ENCODE results near the gene CFAP251.

DNA sequence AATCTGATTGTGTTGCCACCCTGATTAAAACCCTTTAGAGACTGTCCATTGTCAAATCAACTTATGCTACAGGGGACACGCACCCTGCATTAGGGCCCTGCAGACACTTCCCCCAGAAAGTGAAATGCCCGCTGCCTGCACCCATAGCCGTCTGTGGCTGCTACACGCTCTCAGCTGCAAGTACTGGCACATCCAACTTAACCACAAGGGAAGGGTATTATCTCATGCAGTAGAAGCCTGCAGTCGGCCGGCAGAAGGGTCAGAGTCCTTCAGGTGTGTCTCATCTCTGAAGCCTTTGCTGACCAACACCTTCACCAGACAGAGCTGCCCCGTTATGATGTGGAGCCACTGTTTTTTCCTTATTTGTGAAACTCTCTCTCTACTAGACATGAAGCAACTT, 20.8 kb downstream of the CFAP251 start:
- TF ChIP-seq EGR1 (IDR thresholded peaks at IDR 0.05; ENCODE audit: borderline replicate concordance, low read depth, low read length) (no peak), POLR2A (IDR thresholded peaks at IDR 0.05; ENCODE audit: control extremely low read depth in 1 of 2, low read depth in 2 of 2, low read length in 2 of 2) (no peak), NRF1 (IDR thresholded peaks at IDR 0.05; ENCODE audit: low read depth, low read length) (no peak), CHD1 (IDR thresholded peaks at IDR 0.05; ENCODE audit: low read depth, low read length) (no peak), YY1 (IDR thresholded peaks at IDR 0.05; ENCODE audit: low read depth, low read length) (no peak), EZH2 (IDR thresholded peaks at IDR 0.05; ENCODE audit: low read depth, low read length, severe bottlenecking) (no peak), HDAC2 (IDR thresholded peaks at IDR 0.05; ENCODE audit: borderline replicate concordance in 1 of 2, low read depth in 2 of 2, low read length in 2 of 2) (no peak), RAD21 (IDR thresholded peaks at IDR 0.05 in 1 of 2, conservative IDR thresholded peaks at IDR 0.05 in 1 of 2; ENCODE audit: low read depth in 2 of 2, low read length in 2 of 2) (no peak), PHF8 (conservative IDR thresholded peaks at IDR 0.05; ENCODE audit: low read depth, low read length) (no peak), SP4 (IDR thresholded peaks at IDR 0.05; ENCODE audit: low read length) (no peak), TAF1 (IDR thresholded peaks at IDR 0.05; ENCODE audit: low read depth, low read length) (no peak), CREB1 (IDR thresholded peaks at IDR 0.05) (no peak)
- TF ChIP-seq, protein P1, sequence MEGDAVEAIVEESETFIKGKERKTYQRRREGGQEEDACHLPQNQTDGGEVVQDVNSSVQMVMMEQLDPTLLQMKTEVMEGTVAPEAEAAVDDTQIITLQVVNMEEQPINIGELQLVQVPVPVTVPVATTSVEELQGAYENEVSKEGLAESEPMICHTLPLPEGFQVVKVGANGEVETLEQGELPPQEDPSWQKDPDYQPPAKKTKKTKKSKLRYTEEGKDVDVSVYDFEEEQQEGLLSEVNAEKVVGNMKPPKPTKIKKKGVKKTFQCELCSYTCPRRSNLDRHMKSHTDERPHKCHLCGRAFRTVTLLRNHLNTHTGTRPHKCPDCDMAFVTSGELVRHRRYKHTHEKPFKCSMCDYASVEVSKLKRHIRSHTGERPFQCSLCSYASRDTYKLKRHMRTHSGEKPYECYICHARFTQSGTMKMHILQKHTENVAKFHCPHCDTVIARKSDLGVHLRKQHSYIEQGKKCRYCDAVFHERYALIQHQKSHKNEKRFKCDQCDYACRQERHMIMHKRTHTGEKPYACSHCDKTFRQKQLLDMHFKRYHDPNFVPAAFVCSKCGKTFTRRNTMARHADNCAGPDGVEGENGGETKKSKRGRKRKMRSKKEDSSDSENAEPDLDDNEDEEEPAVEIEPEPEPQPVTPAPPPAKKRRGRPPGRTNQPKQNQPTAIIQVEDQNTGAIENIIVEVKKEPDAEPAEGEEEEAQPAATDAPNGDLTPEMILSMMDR (IDR thresholded peaks at IDR 0.05; ENCODE audit: control extremely low read depth in 1 of 3, insufficient read depth in 1 of 3, low read depth in 1 of 3, low read length in 3 of 3) = no peak

All from H1 (cell line).